Muscle layer of colon (tissue), 2 donors: Measurements from ENCODE around the gene ACADL.

Source experiments
- H3K27ac ChIP-seq: one replicate; pipeline ENCODE4 v1.7.0; 2013; ENCODE audit warnings: low read depth, mild to moderate bottlenecking, low read length, moderate library complexity
- H3K27me3 ChIP-seq, 2 donors: one replicate each; pipeline ENCODE4 v1.7.0; 2013; ENCODE audit warnings: low read length in 2 of 2, mild to moderate bottlenecking in 2 of 2; ENCODE audit not compliant: insufficient read depth in 2 of 2, control insufficient read depth in 1 of 2
- H3K36me3 ChIP-seq: one replicate; pipeline ENCODE4 v1.7.0; 2013; ENCODE audit warnings: mild to moderate bottlenecking, low read length; ENCODE audit not compliant: insufficient read depth
- H3K4me1 ChIP-seq: one replicate; pipeline ENCODE4 v1.7.0; 2013; ENCODE audit warnings: mild to moderate bottlenecking, low read length; ENCODE audit not compliant: insufficient read depth
- H3K4me3 ChIP-seq, 2 donors: one replicate each; pipeline ENCODE4 v1.7.0; 2013; ENCODE audit warnings: low read length in 2 of 2, low read depth in 1 of 2, mild to moderate bottlenecking in 1 of 2, moderate library complexity in 1 of 2
- H3K9ac ChIP-seq: one replicate; pipeline ENCODE4 v1.7.0; 2013; ENCODE audit warnings: low read length
- H3K9me3 ChIP-seq: one replicate; pipeline ENCODE4 v1.7.0; 2013; ENCODE audit warnings: mild to moderate bottlenecking, low read length
- donor health status: abdominal sarcoma.
- donor health status: Adenocarcinoma of cecum.

The ACADL gene

DNA sequence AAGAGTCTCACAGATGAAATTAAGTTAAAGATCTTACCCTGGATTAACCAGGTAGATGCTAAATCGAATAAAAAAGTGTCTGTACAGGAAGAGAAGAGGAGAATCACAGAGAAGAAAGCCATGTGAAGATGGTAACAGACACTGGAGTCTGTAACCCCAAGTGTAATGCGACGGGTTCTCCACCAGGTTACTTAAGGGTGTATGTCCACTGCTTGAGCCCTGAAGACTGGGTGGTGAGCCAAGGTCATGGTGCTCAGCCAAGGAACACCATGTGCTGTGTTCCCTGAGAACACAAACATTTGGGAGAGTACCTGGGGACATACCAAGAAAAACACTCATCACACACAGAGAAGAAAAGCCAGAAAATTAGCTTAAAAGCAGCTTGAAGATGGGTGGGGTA lies 8.2 kb upstream of the ACADL start:
- Histone ChIP-seq H3K4me1 (no peaks in the 10 kb centered on the region), H3K27ac (no peak overlapping the region), H3K36me3 (no peaks in the 10 kb centered on the region), H3K4me3 (no peak overlapping the region), H3K27me3 (no peaks in the 10 kb centered on the region), H3K9me3 (no peaks in the 10 kb centered on the region), H3K9ac (no peak overlapping the region)

DNA sequence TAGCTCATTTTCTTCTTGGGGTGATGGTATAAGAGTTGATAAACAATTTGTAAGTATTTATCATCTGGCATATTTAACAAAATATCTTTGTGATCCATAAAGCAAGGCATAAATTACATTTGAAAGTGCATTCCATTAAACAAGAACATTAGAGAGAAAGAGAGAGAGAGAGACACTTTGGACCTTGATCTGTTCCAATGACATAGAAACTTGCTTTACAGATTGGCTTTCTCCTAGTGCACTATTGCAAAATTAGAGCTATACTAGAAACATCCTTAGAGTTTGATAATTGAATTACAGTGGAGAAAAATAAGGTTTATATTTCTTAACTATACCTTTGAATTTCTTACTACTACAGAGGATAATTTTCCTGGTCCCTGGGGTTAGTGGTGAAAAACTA lies 5.7 kb upstream of the ACADL start:
- no peaks in the 10 kb centered on the region for H3K27me3 ChIP-seq
- no peaks in the 10 kb centered on the region for H3K4me1 ChIP-seq
- no peak overlapping the region for H3K4me3 ChIP-seq
- no peaks in the 10 kb centered on the region for H3K9me3 ChIP-seq
- no peak overlapping the region for H3K27ac ChIP-seq
- H3K9ac ChIP-seq: no peak overlapping the region
- no peaks in the 10 kb centered on the region for H3K36me3 ChIP-seq

DNA sequence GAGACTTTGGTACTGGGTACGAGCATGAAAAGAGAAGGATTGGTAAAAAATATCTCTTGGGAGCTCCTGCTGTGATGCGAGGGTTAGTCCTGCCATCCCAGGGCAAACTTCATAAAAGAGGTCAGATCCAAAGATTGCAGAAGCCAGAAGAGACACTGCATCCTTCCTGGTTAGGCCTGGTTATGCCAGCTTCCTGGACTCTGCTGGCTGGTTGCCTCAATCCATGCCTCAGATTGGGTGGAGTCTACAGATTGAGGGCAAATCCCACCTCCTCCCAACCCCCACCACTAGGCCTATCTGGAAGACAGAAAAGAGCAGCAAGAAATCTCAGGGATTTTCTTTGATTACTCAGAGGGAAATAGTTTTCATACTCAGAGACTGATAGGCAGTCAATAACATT lies 5.3 kb upstream of the ACADL start:
- H3K27ac ChIP-seq: no peak overlapping the region
- H3K9ac ChIP-seq: no peak overlapping the region
- H3K27me3 ChIP-seq: no peaks in the 10 kb centered on the region

GRCh38 chr2:210228586-210228985 lies 3.3 kb upstream of the ACADL start:
- H3K4me3 ChIP-seq: no peak overlapping the region

More for the DNA sequence above, 5.3 kb upstream of the ACADL start:
- Histone ChIP-seq H3K4me3 (no peak overlapping the region), H3K9me3 (no peaks in the 10 kb centered on the region), H3K36me3 (no peaks in the 10 kb centered on the region), H3K4me1 (no peaks in the 10 kb centered on the region)

GRCh38 chr2:210227290-210228088 lies 2.2 kb upstream of the ACADL start:
- Histone ChIP-seq H3K36me3 (no peaks in the 10 kb centered on the region), H3K9ac (no peak overlapping the region), H3K4me3 (no peak overlapping the region), H3K27ac (no peak overlapping the region), H3K27me3 (peaks cover 0 to 9% of the 10 kb centered on the region in 2 donors), H3K4me1 (no peaks in the 10 kb centered on the region), H3K9me3 (no peaks in the 10 kb centered on the region)

More at GRCh38 chr2:210228586-210228985, 3.3 kb upstream of the ACADL start:
- Histone ChIP-seq H3K36me3 (no peaks in the 10 kb centered on the region), H3K9ac (no peak overlapping the region), H3K27ac (no peak overlapping the region), H3K27me3 (peaks cover 0 to 9% of the 10 kb centered on the region in 2 donors), H3K9me3 (no peaks in the 10 kb centered on the region), H3K4me1 (no peaks in the 10 kb centered on the region)

DNA sequence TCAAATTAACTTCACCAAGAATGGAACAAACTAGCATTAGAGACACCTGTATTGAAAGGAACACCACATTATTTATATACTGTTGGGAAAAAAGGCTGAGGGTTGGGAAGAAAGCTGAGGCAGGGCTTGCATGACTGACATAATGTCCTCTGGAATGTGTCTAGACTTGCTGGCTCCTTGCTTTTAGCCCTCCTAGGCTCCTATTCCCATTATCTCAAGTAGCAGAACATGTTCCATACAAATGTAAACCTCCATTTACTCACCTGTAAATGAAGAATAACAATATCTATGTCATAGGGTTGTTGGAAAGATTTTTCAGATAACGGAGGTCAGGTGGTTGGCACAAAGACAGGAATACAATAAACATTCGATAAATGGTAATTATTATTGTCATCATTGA lies 976 bp upstream of the ACADL start:
- no peaks in the 10 kb centered on the region for H3K4me1 ChIP-seq
- H3K27me3 ChIP-seq: peaks cover 0 to 9% of the 10 kb centered on the region in 2 donors
- no peak overlapping the region for H3K4me3 ChIP-seq
- no peaks in the 10 kb centered on the region for H3K9me3 ChIP-seq
- H3K27ac ChIP-seq: no peak overlapping the region
- H3K9ac ChIP-seq: no peak overlapping the region
- H3K36me3 ChIP-seq: no peaks in the 10 kb centered on the region

GRCh38 chr2:210224591-210224940 lies 681 bp downstream of the ACADL start:
- Histone ChIP-seq H3K27ac (no peak overlapping the region), H3K4me3 (peak overlapping the region; percentile 56 to 58), H3K9ac (no peak overlapping the region)

GRCh38 chr2:210215120-210215519 lies 10.1 kb downstream of the ACADL start:
- Histone ChIP-seq H3K4me1 (no peaks in the 10 kb centered on the region), H3K9me3 (no peaks in the 10 kb centered on the region), H3K36me3 (no peaks in the 10 kb centered on the region), H3K27me3 (no peaks in the 10 kb centered on the region), H3K4me3 (no peak overlapping the region), H3K9ac (no peak overlapping the region), H3K27ac (no peak overlapping the region)

More at GRCh38 chr2:210224591-210224940, 681 bp downstream of the ACADL start:
- H3K36me3 ChIP-seq: no peaks in the 10 kb centered on the region
- no peaks in the 10 kb centered on the region for H3K4me1 ChIP-seq
- peaks cover 0 to 9% of the 10 kb centered on the region in 2 donors for H3K27me3 ChIP-seq
- H3K9me3 ChIP-seq: no peaks in the 10 kb centered on the region

DNA sequence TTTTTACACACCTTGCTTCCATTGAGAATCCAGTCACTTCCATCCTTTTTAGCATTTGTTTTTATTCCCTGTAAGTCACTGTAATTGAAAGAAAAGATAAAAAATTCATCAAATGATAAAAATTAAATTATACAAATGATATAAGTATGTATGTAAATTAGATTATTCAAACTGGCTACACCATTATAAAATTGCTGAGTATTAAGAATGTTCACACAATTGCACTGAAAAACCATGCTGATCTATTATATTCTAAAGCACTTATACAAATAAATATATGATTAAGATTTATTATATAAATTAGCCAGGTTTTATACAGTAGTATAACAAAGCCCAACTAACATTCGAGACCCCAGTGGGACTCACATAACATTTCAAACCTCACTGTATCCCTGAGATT lies 15.1 kb downstream of the ACADL start:
- H3K9ac ChIP-seq: no peak overlapping the region
- H3K9me3 ChIP-seq: no peaks in the 10 kb centered on the region
- no peaks in the 10 kb centered on the region for H3K4me1 ChIP-seq
- H3K36me3 ChIP-seq: no peaks in the 10 kb centered on the region
- no peak overlapping the region for H3K4me3 ChIP-seq
- no peaks in the 10 kb centered on the region for H3K27me3 ChIP-seq
- H3K27ac ChIP-seq: no peak overlapping the region

DNA sequence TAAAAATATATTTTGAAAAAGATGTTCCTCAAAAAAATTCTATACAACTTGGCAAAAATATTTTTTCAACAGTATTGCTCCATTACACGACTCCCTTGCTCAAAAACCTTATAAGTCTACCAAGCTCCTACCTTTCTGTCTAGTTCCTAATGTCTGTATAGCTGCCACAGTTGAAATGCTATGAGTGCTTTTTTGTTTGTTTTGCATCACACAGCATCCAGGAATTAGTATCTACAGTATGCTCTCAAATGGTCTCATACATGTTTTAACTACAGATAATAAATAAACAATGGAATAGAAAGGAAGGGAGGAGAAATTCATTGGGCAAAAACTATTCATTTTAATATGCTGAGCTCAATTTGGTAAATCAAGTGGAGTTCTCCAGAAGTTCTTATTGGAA lies 17.3 kb downstream of the ACADL start:
- H3K9ac ChIP-seq: no peak overlapping the region
- no peaks in the 10 kb centered on the region for H3K9me3 ChIP-seq
- H3K27me3 ChIP-seq: no peaks in the 10 kb centered on the region
- no peaks in the 10 kb centered on the region for H3K36me3 ChIP-seq
- no peak overlapping the region for H3K4me3 ChIP-seq
- H3K27ac ChIP-seq: no peak overlapping the region
- no peaks in the 10 kb centered on the region for H3K4me1 ChIP-seq

DNA sequence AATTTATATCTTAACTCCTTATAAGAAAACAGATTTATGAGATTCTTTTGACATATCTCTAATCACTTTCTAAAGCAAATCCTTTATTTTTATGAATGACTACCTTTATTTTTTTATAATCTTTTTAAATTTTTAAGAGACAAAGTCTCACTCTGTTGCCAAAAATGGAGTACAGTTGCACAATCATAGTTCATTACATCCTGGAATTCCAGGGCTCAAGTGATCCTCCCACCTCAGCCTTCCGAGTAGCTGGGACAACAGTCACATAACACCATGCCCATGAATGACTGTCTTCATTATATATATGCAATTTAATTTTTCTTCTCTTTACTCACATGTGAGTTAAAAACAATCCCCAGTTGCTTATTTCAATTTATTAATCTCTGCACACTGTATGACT lies 21.7 kb downstream of the ACADL start:
- Histone ChIP-seq H3K27me3 (no peaks in the 10 kb centered on the region), H3K4me3 (no peak overlapping the region), H3K36me3 (no peaks in the 10 kb centered on the region), H3K4me1 (no peaks in the 10 kb centered on the region), H3K27ac (no peak overlapping the region), H3K9ac (no peak overlapping the region), H3K9me3 (no peaks in the 10 kb centered on the region)

GRCh38 chr2:210203147-210203546 lies 22.1 kb downstream of the ACADL start:
- Histone ChIP-seq H3K9ac (no peak overlapping the region), H3K36me3 (no peaks in the 10 kb centered on the region), H3K4me3 (no peak overlapping the region), H3K4me1 (no peaks in the 10 kb centered on the region), H3K27me3 (no peaks in the 10 kb centered on the region), H3K27ac (no peak overlapping the region), H3K9me3 (no peaks in the 10 kb centered on the region)
